Measurements from ENCODE around the gene PDZD7.
A peak's percentile ranks its signal among the peaks of the same experiment; 100 is the strongest.

The PDZD7 gene

DNA sequence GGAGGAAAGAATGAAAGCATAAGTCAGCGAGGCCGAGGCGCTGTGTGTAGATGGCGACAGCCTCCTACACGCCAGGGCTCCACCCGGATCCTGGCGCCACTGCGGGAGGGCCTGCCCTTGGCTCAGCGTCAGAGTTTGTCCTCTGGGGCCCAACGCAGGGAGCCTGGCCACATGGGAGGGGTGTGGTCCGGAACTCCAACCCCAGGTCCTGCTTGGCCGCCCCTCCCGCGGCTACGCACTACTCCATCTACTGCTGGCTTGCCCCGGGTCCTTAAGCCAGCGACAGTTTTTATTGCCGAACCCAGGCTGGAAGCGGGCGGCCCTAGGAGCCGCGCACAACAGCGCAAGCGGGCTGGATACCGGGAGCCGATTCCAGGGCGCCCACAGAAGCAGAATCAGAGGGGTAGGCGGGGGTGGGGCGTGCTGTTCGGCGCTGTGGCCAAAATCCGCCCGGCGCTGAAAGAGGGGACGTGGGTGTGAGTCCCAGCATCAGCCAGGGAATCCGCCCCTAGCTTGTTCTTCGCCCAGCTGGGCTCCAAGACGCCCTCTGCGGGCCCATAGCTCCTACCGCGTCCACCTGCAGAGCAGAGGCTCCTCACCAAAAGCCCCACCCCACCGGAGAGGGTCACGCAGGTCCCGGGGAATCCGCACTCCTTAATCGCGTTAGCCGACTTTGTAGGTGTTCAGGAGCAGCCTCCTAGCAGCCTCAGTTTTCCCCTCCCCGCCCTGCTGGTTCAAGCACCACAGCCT lies 35.4 kb upstream of the PDZD7 start:
- H3K4me3 ChIP-seq (ENCODE audit: control insufficient read depth, low read depth, low read length) = peak overlapping the region; percentile 56
- DNase-seq (ENCODE audit: low read depth) = peak; percentile 76
- TF ChIP-seq, protein P1, sequence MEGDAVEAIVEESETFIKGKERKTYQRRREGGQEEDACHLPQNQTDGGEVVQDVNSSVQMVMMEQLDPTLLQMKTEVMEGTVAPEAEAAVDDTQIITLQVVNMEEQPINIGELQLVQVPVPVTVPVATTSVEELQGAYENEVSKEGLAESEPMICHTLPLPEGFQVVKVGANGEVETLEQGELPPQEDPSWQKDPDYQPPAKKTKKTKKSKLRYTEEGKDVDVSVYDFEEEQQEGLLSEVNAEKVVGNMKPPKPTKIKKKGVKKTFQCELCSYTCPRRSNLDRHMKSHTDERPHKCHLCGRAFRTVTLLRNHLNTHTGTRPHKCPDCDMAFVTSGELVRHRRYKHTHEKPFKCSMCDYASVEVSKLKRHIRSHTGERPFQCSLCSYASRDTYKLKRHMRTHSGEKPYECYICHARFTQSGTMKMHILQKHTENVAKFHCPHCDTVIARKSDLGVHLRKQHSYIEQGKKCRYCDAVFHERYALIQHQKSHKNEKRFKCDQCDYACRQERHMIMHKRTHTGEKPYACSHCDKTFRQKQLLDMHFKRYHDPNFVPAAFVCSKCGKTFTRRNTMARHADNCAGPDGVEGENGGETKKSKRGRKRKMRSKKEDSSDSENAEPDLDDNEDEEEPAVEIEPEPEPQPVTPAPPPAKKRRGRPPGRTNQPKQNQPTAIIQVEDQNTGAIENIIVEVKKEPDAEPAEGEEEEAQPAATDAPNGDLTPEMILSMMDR (conservative IDR thresholded peaks at IDR 0.05; ENCODE audit: control insufficient read depth, insufficient read depth, low read depth, low read length) = peak; percentile 49

DNA sequence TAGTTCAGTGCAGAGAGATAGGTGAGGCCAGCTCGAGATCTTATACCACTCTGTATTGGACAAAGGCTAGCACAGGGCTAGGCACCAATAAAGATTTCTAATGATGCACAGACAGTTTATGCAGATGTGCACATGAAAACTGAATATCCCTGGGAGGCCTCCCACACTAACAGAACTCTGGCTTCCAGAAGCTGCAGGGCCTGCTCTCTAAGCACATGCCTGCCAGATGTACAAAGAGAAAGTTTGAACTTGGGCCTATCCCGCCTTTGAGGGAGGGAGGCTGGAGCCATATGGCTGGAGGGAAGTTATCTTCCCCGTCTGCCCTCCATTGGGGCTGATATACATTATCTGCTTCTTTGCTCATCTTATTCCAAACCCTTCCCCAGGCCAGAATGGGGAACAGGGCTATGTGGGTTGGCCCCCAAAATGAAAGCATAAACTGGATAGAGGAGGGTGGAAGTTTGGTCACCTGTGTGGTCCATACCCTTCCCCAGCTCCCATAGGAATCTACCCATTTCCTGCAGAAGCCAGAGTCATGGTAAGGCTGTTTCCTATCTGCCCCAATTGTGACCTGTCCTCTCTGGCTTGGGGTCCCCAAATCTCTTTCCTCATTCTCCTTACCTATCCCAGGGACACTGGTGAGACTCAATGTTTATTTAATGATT lies 34.7 kb upstream of the PDZD7 start:
- TF ChIP-seq, protein P1 (conservative IDR thresholded peaks at IDR 0.05; ENCODE audit: control insufficient read depth, insufficient read depth, low read depth, low read length) = no peak
- DNase-seq (ENCODE audit: low read depth) = peak; percentile 73
- H3K4me3 ChIP-seq (ENCODE audit: control insufficient read depth, low read depth, low read length) = no peak overlapping the region

DNA sequence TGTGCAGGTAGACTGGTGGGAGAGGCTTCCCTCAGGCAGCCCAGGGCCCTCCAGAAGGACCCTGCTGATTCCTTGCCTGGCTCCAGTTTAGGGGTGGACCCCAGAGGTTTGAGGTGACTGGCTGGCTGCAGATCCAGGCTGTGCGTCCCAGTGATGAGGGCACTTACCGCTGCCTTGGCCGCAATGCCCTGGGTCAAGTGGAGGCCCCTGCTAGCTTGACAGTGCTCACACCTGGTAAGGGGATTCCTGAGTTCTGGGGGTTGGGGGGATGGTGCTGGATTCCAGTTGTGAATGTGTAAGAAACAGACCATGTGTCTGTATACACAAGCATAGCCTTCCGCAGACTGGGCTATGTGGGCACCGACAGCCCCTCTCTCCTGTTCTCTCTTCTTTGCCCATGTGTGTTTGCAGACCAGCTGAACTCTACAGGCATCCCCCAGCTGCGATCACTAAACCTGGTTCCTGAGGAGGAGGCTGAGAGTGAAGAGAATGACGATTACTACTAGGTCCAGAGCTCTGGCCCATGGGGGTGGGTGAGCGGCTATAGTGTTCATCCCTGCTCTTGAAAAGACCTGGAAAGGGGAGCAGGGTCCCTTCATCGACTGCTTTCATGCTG lies 33.6 kb upstream of the PDZD7 start:
- TF ChIP-seq, protein P1 (conservative IDR thresholded peaks at IDR 0.05; ENCODE audit: control insufficient read depth, insufficient read depth, low read depth, low read length) = no peak
- DNase-seq (ENCODE audit: low read depth) = no peak
- H3K4me3 ChIP-seq (ENCODE audit: control insufficient read depth, low read depth, low read length) = no peak overlapping the region

DNA sequence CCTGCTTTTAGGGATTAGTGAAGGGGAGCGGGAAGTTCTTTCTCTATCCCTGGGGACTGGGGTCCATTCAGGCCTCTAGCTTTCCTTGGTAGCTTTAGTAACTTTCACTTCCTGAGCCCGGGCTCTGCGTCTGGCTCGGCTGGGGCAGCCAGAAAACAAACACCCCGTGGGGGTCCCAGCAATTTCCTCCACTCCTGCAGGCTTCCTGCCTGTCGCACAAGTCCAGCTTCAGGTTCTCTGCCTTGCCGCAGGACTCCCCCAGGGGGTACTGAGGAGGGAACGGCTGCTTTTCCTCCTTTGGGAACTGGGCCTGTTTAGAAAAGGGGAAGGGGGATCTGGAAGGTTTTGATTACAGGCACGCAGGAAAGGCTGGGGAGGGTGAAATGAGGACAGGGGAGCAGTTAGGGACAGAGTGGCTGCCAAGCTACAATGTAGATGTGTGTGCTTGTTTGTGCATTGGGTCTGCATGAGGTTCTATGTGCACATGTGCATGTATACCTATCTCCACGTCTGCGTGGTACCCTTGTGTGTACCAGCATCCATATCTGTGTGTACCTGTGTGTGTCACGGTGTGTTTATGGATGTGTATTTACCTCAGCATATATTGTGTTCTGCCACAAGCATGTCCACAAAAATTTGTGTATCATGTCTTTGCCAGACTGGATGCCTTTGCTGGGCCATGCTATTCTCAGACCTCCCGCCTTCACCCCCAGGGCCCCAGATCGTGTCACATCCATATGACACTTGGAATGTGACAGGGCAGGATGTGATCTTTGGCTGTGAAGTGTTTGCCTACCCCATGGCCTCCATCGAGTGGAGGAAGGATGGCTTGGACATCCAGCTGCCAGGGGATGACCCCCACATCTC lies 32.9 kb upstream of the PDZD7 start:
- DNase-seq (ENCODE audit: low read depth) = no peak
- TF ChIP-seq, protein P1 (conservative IDR thresholded peaks at IDR 0.05; ENCODE audit: control insufficient read depth, insufficient read depth, low read depth, low read length) = no peak
- no peak overlapping the region for H3K4me3 ChIP-seq (ENCODE audit: control insufficient read depth, low read depth, low read length)

DNA sequence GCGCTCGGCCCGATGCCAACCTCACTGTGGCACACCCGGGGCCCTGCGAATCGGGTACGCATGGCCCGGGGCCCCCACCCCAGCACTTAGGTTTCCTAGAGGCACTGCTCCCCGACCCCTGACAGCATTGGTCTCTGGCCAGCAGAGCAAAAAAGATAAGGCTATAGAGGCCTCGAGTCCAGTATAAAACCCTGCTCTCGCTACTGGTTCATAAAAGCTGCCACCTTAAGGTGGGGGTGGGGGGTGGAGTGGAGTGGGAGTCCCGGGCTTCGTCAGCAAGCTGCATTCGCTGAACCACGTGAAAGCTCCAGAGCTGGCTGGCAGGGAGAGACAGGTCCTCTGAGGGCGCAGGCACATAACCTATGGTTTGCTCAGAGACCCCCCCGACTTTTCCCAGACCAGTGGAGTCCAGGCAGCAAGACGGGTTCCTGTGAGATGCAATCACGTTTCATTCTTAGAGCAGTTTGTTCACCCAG lies 32.2 kb upstream of the PDZD7 start:
- DNase-seq (ENCODE audit: low read depth) = no peak
- H3K4me3 ChIP-seq (ENCODE audit: control insufficient read depth, low read depth, low read length) = peak overlapping the region; percentile 30
- TF ChIP-seq, protein P1 (conservative IDR thresholded peaks at IDR 0.05; ENCODE audit: control insufficient read depth, insufficient read depth, low read depth, low read length) = no peak
